Measurements from ENCODE around the gene MAP4K2. TPM values are rescaled to one million over a fixed set of nuclear protein-coding genes. Genes with fewer than 3 reads are reported as not detected.
A peak's percentile ranks its signal among the peaks of the same experiment; 100 is the strongest.

Gene MAP4K2
- total and polyA plus RNA-seq, 2 of the 4 experiments (the other 2 are of a cell fraction): 11.7 to 16.6 TPM

- no peak overlapping the region for H3K56ac ChIP-seq (ENCODE audit: extremely low read depth, insufficient read depth, low read length)
- ChIA-PET CTCF (interaction anchor here (1.3 kb wide), 1 partner anchor 9 kb away, joined by 4 read pairs; no protein-coding TSS in a partner anchor), POLR2A (ENCODE audit: unreplicated experiment) (interaction anchor here (0.5 to 0.6 kb wide), 2 partner anchors 794 to 1110 kb away, joined by 3 to 5 read pairs; partner anchors contain the start of genes FAM89B and FIBP)
- H4K5ac ChIP-seq (ENCODE audit: low read depth, low read length): no peak overlapping the region
- H3K4me1 ChIP-seq (ENCODE audit: control insufficient read depth, insufficient read depth, low read length): peaks cover 2% of the 10 kb centered on the region; the same call in 1 of the 2 replicates
- H3K27ac ChIP-seq (ENCODE audit: insufficient read depth, low read length): peak overlapping the region; percentile 94
- H3K36me3 ChIP-seq (ENCODE audit: control insufficient read depth, insufficient read depth, low read length): peaks cover 24% of the 10 kb centered on the region
- H4K20me1 ChIP-seq (ENCODE audit: insufficient read depth, low read length): peaks cover 44% of the 10 kb centered on the region
- no peaks in the 10 kb centered on the region for H3K27me3 ChIP-seq (ENCODE audit: control insufficient read depth, insufficient read depth, low read length)
- H3K23ac ChIP-seq (ENCODE audit: low read depth, low read length): no peak overlapping the region
- peak overlapping the region; percentile 86 for H2AFZ ChIP-seq (replicated peaks; ENCODE audit: low read length, poor library complexity)
- H2BK5ac ChIP-seq (ENCODE audit: low read depth, low read length, poor library complexity, severe bottlenecking): peak overlapping the region; percentile 87
- peak overlapping the region; percentile 94 for H3K4me3 ChIP-seq (ENCODE audit: insufficient read depth, low read depth, low read length)
- 4% methylated on average over 5 of the region's 28 CpGs; no CpG with 5 or more reads in 1 of the 2 experiments for WGBS, 2 experiments (ENCODE audit: extremely low coverage in 2 of 2, insufficient read length in 1 of 2)
- peak overlapping the region; percentile 95 for H2AK9ac ChIP-seq (replicated peaks; ENCODE audit: low read depth, low read length, poor library complexity)
- peak overlapping the region; percentile 64 for H3K4ac ChIP-seq (ENCODE audit: low read depth, low read length)
- H3K18ac ChIP-seq (ENCODE audit: low read depth, low read length): no peak overlapping the region
- peaks cover 12 to 46% of the 10 kb centered on the region in 2 experiments for H3K79me1 ChIP-seq (ENCODE audit: low read depth in 1 of 2, low read length in 2 of 2)
- no peaks in the 10 kb centered on the region; the same call in 1 of the 2 replicates for H3K9me1 ChIP-seq (ENCODE audit: insufficient read depth, low read length)
- in situ Hi-C loops (cut with MboI; ENCODE audit: low sequenced_read_pairs) (no loop called here), dilution Hi-C loops (cut with HindIII; ENCODE audit: low sequenced_read_pairs, unreplicated experiment) (no loop called here), intact Hi-C loops (cut with micrococcal nuclease) (loop anchor here (2.0 kb wide), 1 partner anchor 25 kb away; the partner anchor contains the start of gene MAP4K2)
- TF ChIP-seq, protein P1, sequence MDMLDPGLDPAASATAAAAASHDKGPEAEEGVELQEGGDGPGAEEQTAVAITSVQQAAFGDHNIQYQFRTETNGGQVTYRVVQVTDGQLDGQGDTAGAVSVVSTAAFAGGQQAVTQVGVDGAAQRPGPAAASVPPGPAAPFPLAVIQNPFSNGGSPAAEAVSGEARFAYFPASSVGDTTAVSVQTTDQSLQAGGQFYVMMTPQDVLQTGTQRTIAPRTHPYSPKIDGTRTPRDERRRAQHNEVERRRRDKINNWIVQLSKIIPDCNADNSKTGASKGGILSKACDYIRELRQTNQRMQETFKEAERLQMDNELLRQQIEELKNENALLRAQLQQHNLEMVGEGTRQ (IDR thresholded peaks at IDR 0.05; ENCODE audit: low read depth, low read length): no peak
- TF ChIP-seq CHD1 (IDR thresholded peaks at IDR 0.05; ENCODE audit: low read depth, low read length) (no peak), SMC3 (IDR thresholded peaks at IDR 0.05; ENCODE audit: low read depth, low read length) (no peak), NFE2L2 (IDR thresholded peaks at IDR 0.05; ENCODE audit: low read depth, low read length) (no peak), MAFK (IDR thresholded peaks at IDR 0.05; ENCODE audit: low read depth, low read length) (no peak), RFX5 (IDR thresholded peaks at IDR 0.05; ENCODE audit: low read depth, low read length) (no peak), FOS (IDR thresholded peaks at IDR 0.05; ENCODE audit: low read depth, low read length) (no peak), MXI1 (IDR thresholded peaks at IDR 0.05; ENCODE audit: borderline replicate concordance, low read depth, low read length) (no peak), CTCF (conservative IDR thresholded peaks at IDR 0.05; ENCODE audit: low read depth, low read length) (no peak), BHLHE40 (IDR thresholded peaks at IDR 0.05; ENCODE audit: low read depth, low read length) (no peak), RAD21 (IDR thresholded peaks at IDR 0.05; ENCODE audit: low read length) (no peak), CEBPB (IDR thresholded peaks at IDR 0.05; ENCODE audit: low read depth, low read length) (no peak), RCOR1 (IDR thresholded peaks at IDR 0.05; ENCODE audit: insufficient replicate concordance, low read length) (no peak), POLR2A (IDR thresholded peaks at IDR 0.05; ENCODE audit: low read depth, low read length) (no peak), MAZ (IDR thresholded peaks at IDR 0.05; ENCODE audit: borderline replicate concordance, low read depth, low read length) (no peak)
- TF ChIP-seq, protein P2, sequence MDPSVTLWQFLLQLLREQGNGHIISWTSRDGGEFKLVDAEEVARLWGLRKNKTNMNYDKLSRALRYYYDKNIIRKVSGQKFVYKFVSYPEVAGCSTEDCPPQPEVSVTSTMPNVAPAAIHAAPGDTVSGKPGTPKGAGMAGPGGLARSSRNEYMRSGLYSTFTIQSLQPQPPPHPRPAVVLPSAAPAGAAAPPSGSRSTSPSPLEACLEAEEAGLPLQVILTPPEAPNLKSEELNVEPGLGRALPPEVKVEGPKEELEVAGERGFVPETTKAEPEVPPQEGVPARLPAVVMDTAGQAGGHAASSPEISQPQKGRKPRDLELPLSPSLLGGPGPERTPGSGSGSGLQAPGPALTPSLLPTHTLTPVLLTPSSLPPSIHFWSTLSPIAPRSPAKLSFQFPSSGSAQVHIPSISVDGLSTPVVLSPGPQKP (IDR thresholded peaks at IDR 0.05; ENCODE audit: borderline replicate concordance, low read depth, low read length): no peak
- H3K4me2 ChIP-seq (ENCODE audit: low read depth, low read length): no peak overlapping the region
- H2AK5ac ChIP-seq (ENCODE audit: low read depth, low read length): 0 out of 2 replicates have a peak overlapping the region, but pooled peaks have one; percentile 64
- H4K91ac ChIP-seq (ENCODE audit: insufficient read depth, low read depth, low read length): peak overlapping the region; percentile 75
- no peak overlapping the region for H2BK15ac ChIP-seq (ENCODE audit: low read depth, low read length)
- H2BK20ac ChIP-seq (ENCODE audit: low read depth, low read length): no peak overlapping the region
- ATAC-seq (ENCODE audit: low read depth) (peak; percentile 2), DNase-seq (no peak)
- H3K9ac ChIP-seq (ENCODE audit: low read depth, low read length): peak overlapping the region; percentile 84
- peak overlapping the region in 1 of 2 experiments; percentile 48; a peak in 1 of 4 replicates for H4K8ac ChIP-seq (ENCODE audit: low read depth in 2 of 2, low read length in 2 of 2)
- no TSS peak for BruUV-seq (replicated peaks)
- H2BK120ac ChIP-seq (ENCODE audit: low read depth, low read length): no peak overlapping the region
- peak overlapping the region; percentile 45; the same call in 1 of the 2 replicates for H3K14ac ChIP-seq (replicated peaks; ENCODE audit: low read depth, low read length)
- no peaks in the 10 kb centered on the region for H3K9me3 ChIP-seq (ENCODE audit: control insufficient read depth, insufficient read depth, low read length)
Observed at GRCh38 chr11:64778223-64778472, 24.9 kb downstream of the MAP4K2 start.

All from IMR-90 (cell line).